HCT116 (cell line): ENCODE results near the gene TMEM266. TPM values are rescaled to one million over a fixed set of nuclear protein-coding genes. Genes with fewer than 3 reads are reported as not detected.

Experiments
- ATAC-seq: fragments of 200-7000 bp; cut with Tn5 transposase; 2 replicates; pipeline ENCODE4 v1.9.1; 2020; ENCODE audit warnings: mild to moderate bottlenecking, moderate library complexity
- BruUV-seq: library from RNA; stranded (reverse); fragments of 400-500 nt; replicated peaks from 2 replicates; lab custom pipeline; 2021; lab: Mats Ljungman, UMichigan
- CTCF ChIA-PET: fragments of 300-600 bp; sonication (Branson Sonifier 250); formaldehyde crosslinking; loops from one replicate; lab custom pipeline; 2021; ENCODE audit warnings: antibody characterized with exemption; lab: Charles Lee
- POLR2A ChIA-PET: fragments of 300-600, 350-600 bp; sonication (Branson Sonifier 250); formaldehyde crosslinking; loops from one replicate; lab custom pipeline; 2021; ENCODE audit warnings: antibody characterized with exemption; lab: Charles Lee
- RAD21 ChIA-PET, 2 experiments: fragments of 300-600 bp; sonication (Branson Sonifier 250); formaldehyde crosslinking; loops; one replicate each; lab custom pipeline; 2023; ENCODE audit warnings: low total read pairs in 2 of 2; ENCODE audit not compliant: uncharacterized antibody in 2 of 2, unreplicated experiment in 2 of 2, low non-redundant PET in 1 of 2; lab: Charles Lee
- DNase-seq: peaks from one replicate; pipeline ENCODE4 v3.0.0-alpha.2; 2010; ENCODE audit warnings: low read depth, low spot score
- H2AFZ ChIP-seq: fragments of 200-600 bp; shearing (Covaris generic), sonication (generic); 2 replicates; pipeline ENCODE4 v1.6.1; 2017; ENCODE audit warnings: low read depth, mixed run types, mixed read lengths, antibody characterized with exemption, low read length; ENCODE audit not compliant: poor library complexity, severe bottlenecking
- H3K27ac ChIP-seq: 2 replicates; pipeline ENCODE4 v1.5.1; 2012; ENCODE audit warnings: low read depth, low read length
- H3K27me3 ChIP-seq: fragments of 200-600 bp; sonication (generic); 2 replicates; pipeline ENCODE4 v1.6.1; 2016; ENCODE audit warnings: mixed run types, low read length, mixed read lengths; ENCODE audit not compliant: insufficient read depth
- H3K36me3 ChIP-seq, 2 experiments: fragments of 200-500 bp in 1 of 2; fragments of 200-600 bp in 1 of 2; sonication (Bioruptor generic) in 1 of 2; sonication (generic) in 1 of 2; 2 replicates each; pipeline versions ENCODE4 v1.5.1 to v1.6.1; 2014 to 2016; ENCODE audit warnings: low read length in 2 of 2, inconsistent platforms in 1 of 2, mixed read lengths in 1 of 2, mixed run types in 1 of 2; ENCODE audit not compliant: insufficient read depth in 2 of 2, control insufficient read depth in 1 of 2
- H3K4me1 ChIP-seq, 2 experiments: fragments of 200-600 bp in 1 of 2; sonication (generic) in 1 of 2; 2 replicates each; pipeline versions ENCODE4 v1.5.1 to v1.6.1; 2012 to 2017; ENCODE audit warnings: low read length in 2 of 2, inconsistent platforms in 1 of 2, mild to moderate bottlenecking in 1 of 2, mixed read lengths in 1 of 2, mixed run types in 1 of 2, moderate library complexity in 1 of 2; ENCODE audit not compliant: insufficient read depth in 2 of 2, control insufficient read depth in 1 of 2
- H3K4me2 ChIP-seq: fragments of 200-600 bp; sonication (generic); 2 replicates; pipeline ENCODE4 v1.6.1; 2017; ENCODE audit warnings: mixed run types, low read length, mixed read lengths
- H3K4me3 ChIP-seq, 2 experiments: fragments of 200-600 bp in 1 of 2; sonication (generic) in 1 of 2; replicated peaks in 1 of 2; 2 replicates each; pipeline ENCODE4 v1.5.1; 2011 to 2016; ENCODE audit warnings: low read length in 2 of 2, control low read depth in 1 of 2, low read depth in 1 of 2, mild to moderate bottlenecking in 1 of 2, mixed read lengths in 1 of 2, mixed run types in 1 of 2
- H3K79me2 ChIP-seq: fragments of 200-600 bp; sonication (generic); 2 replicates; pipeline ENCODE4 v1.6.1; 2017; ENCODE audit warnings: mild to moderate bottlenecking, mixed run types, low read length, moderate library complexity, mixed read lengths; ENCODE audit not compliant: insufficient read depth
- H3K9ac ChIP-seq: fragments of 200-600 bp; sonication (generic); 2 replicates; pipeline ENCODE4 v1.6.1; 2016; ENCODE audit warnings: low read length, mixed read lengths
- H3K9me2 ChIP-seq: fragments of 200-600 bp; sonication (generic), shearing (Covaris generic); 2 replicates; pipeline ENCODE4 v1.6.1; 2017; ENCODE audit warnings: mixed run types, mild to moderate bottlenecking, moderate library complexity; ENCODE audit not compliant: insufficient read depth
- H3K9me3 ChIP-seq, 2 experiments: fragments of 200-500 bp in 1 of 2; fragments of 200-600 bp in 1 of 2; sonication (Bioruptor generic) in 1 of 2; sonication (generic) in 1 of 2; 2 replicates each; pipeline ENCODE4 v1.6.1; 2014 to 2017; ENCODE audit warnings: low read length in 2 of 2, mixed read lengths in 2 of 2, inconsistent platforms in 1 of 2, low read depth in 1 of 2, mild to moderate bottlenecking in 1 of 2, mixed run types in 1 of 2, moderate library complexity in 1 of 2; ENCODE audit not compliant: control insufficient read depth in 1 of 2, insufficient read depth in 1 of 2
- H4K20me1 ChIP-seq: fragments of 200-600 bp; sonication (generic), shearing (Covaris generic); 2 replicates; pipeline ENCODE4 v1.6.1; 2017; ENCODE audit warnings: mixed run types, mild to moderate bottlenecking, moderate library complexity; ENCODE audit not compliant: insufficient read depth
- CBX3 ChIP-seq: IDR thresholded peaks from 2 replicates; pipeline ENCODE4 v1.6.1; 2012; ENCODE audit warnings: low read depth
- CTCF ChIP-seq, 3 experiments: fragments of 200-600 bp in 1 of 3; sonication (generic) in 1 of 3; IDR thresholded peaks in 2 of 3; conservative IDR thresholded peaks in 1 of 3; 2 replicates each; pipeline ENCODE4 v1.5.1; 2012 to 2017; ENCODE audit warnings: low read depth in 2 of 3, low read length in 2 of 3, antibody characterized with exemption in 1 of 3, borderline replicate concordance in 1 of 3, control low read depth in 1 of 3, mild to moderate bottlenecking in 1 of 3, mixed read lengths in 1 of 3, mixed run types in 1 of 3, moderate library complexity in 1 of 3; ENCODE audit not compliant: insufficient read depth in 1 of 3
- EGR1 ChIP-seq: IDR thresholded peaks from 2 replicates; pipeline ENCODE4 v1.6.1; 2012; ENCODE audit warnings: low read depth
- EZH2 ChIP-seq: fragments of 200-600 bp; sonication (generic); IDR thresholded peaks from 2 replicates; pipeline ENCODE4 v1.6.1; 2017; ENCODE audit warnings: antibody characterized with exemption, mixed run types
- FOSL1 ChIP-seq: IDR thresholded peaks from 2 replicates; pipeline ENCODE4 v1.6.1; 2012; ENCODE audit warnings: low read depth
- JUND ChIP-seq: IDR thresholded peaks from 2 replicates; pipeline ENCODE4 v1.6.1; 2012
- RAD21 ChIP-seq: IDR thresholded peaks from 2 replicates; pipeline ENCODE4 v1.6.1; 2012; ENCODE audit warnings: low read depth, mild to moderate bottlenecking
- SP1 ChIP-seq: IDR thresholded peaks from 2 replicates; pipeline ENCODE4 v1.6.1; 2012; ENCODE audit warnings: low read depth
- YY1 ChIP-seq: IDR thresholded peaks from 2 replicates; pipeline ENCODE4 v1.6.1; 2011; ENCODE audit warnings: low read length, low read depth, moderate library complexity, mild to moderate bottlenecking; ENCODE audit not compliant: insufficient replicate concordance; ENCODE audit errors: extremely low read depth
- ZNF274 ChIP-seq: fragments of 200-500 bp; sonication (Bioruptor generic); IDR thresholded peaks from 2 replicates; pipeline ENCODE4 v1.6.1; 2014; ENCODE audit warnings: mild to moderate bottlenecking, low read depth, low read length, inconsistent platforms
- intact Hi-C: fragments of 100-400 bp; cut with micrococcal nuclease; formaldehyde crosslinking; loops from 2 replicates; pipeline ENCODE4 v1.10.0; 2022
- total RNA-seq: library from RNA; stranded (reverse); gene quantifications from one replicate; pipeline ENCODE4 v1.2.1, GENCODE V29; 2021; ENCODE audit not compliant: unreplicated experiment

The TMEM266 gene
- total RNA-seq, 1 experiment from 2014 or later: 0.91 TPM

- H3K9me3 ChIP-seq: no peaks in the 10 kb centered on the region
- H4K20me1 ChIP-seq: no peaks in the 10 kb centered on the region
- H3K27ac ChIP-seq: no peak overlapping the region
- H3K4me1 ChIP-seq: no peaks in the 10 kb centered on the region
- no peaks in the 10 kb centered on the region for H3K36me3 ChIP-seq
- no peak overlapping the region for H3K4me3 ChIP-seq
- no peaks in the 10 kb centered on the region for H3K79me2 ChIP-seq
- no peak overlapping the region for H3K9ac ChIP-seq
- RAD21 ChIA-PET: no interaction called here
- BruUV-seq: no TSS peak
- ATAC-seq (no peak), DNase-seq (no peak)
- no peaks in the 10 kb centered on the region for H3K27me3 ChIP-seq
- POLR2A ChIA-PET: interaction anchor here (1.6 kb wide), 1 partner anchor 9 kb away, joined by 4 read pairs; no protein-coding TSS in a partner anchor
- TF ChIP-seq YY1: no peak
- TF ChIP-seq SP1: no peak
- TF ChIP-seq FOSL1: no peak
- TF ChIP-seq RAD21: no peak
- no peak for TF ChIP-seq CTCF (IDR thresholded peaks at IDR 0.05 in 2 of 3, conservative IDR thresholded peaks at IDR 0.05 in 1 of 3; ENCODE audit: borderline replicate concordance in 1 of 3, insufficient read depth in 1 of 3, low read depth in 2 of 3, low read length in 2 of 3)
- TF ChIP-seq CBX3: no peak
- no peak for TF ChIP-seq EGR1
- no peak for TF ChIP-seq EZH2
- TF ChIP-seq JUND: no peak
- no peak overlapping the region for H3K4me2 ChIP-seq
- H2AFZ ChIP-seq: no peak overlapping the region
- CTCF ChIA-PET: interaction anchor here (1.2 kb wide), 1 partner anchor 20 kb away, joined by 3 read pairs; no protein-coding TSS in a partner anchor
- H3K9me2 ChIP-seq: no peaks in the 10 kb centered on the region
- intact Hi-C loops: no loop called here
These were observed 27.7 kb upstream of the TMEM266 start for GRCh38 chr15:76032046-76032445.

GRCh38 chr15:76033438-76033837 lies 26.3 kb upstream of the TMEM266 start:
- no peaks in the 10 kb centered on the region for H3K36me3 ChIP-seq
- no peak for TF ChIP-seq CBX3
- TF ChIP-seq ZNF274: no peak
- TF ChIP-seq, all 23 proteins: peak for 0
- ChIA-PET RAD21 (no interaction called here), CTCF (no interaction called here), POLR2A (no interaction called here)
- no peak overlapping the region for H2AFZ ChIP-seq
- no peak for DNase-seq
- H3K9me2 ChIP-seq: no peaks in the 10 kb centered on the region
- no peaks in the 10 kb centered on the region for H3K27me3 ChIP-seq
- intact Hi-C loops: no loop called here
- no peak overlapping the region for H3K4me3 ChIP-seq
- H3K4me2 ChIP-seq: no peak overlapping the region
- H3K9ac ChIP-seq: no peak overlapping the region
- no peaks in the 10 kb centered on the region for H4K20me1 ChIP-seq
- H3K9me3 ChIP-seq: no peaks in the 10 kb centered on the region
- H3K79me2 ChIP-seq: no peaks in the 10 kb centered on the region
- ATAC-seq: no peak
- no TSS peak for BruUV-seq
- no peak overlapping the region for H3K27ac ChIP-seq
- no peaks in the 10 kb centered on the region for H3K4me1 ChIP-seq
